Calu3 (cell line): ENCODE measurements around the gene LDLRAP1. TPM values are rescaled to one million over a fixed set of nuclear protein-coding genes. Genes with fewer than 3 reads are reported as not detected.

Source experiments
- BruUV-seq: library from RNA; stranded (reverse); fragments of 400-500 nt; replicated peaks from 2 replicates; lab custom pipeline; 2021; lab: Mats Ljungman, UMichigan
- CTCF ChIA-PET: fragments of 300-600 bp; sonication (Branson Sonifier 250); formaldehyde crosslinking; loops from one replicate; lab custom pipeline; 2022; ENCODE audit warnings: antibody characterized with exemption; lab: Charles Lee
- DNase-seq: peaks from one replicate; pipeline ENCODE4 v3.0.0; 2022
- H3K27ac Mint-ChIP-seq: one replicate; pipeline ENCODE4 v1.8.0; 2022; ENCODE audit warnings: mixed read lengths; ENCODE audit not compliant: unreplicated experiment
- H3K27me3 Mint-ChIP-seq: one replicate; pipeline ENCODE4 v1.8.0; 2022; ENCODE audit warnings: mixed read lengths; ENCODE audit not compliant: unreplicated experiment
- H3K36me3 Mint-ChIP-seq: one replicate; pipeline ENCODE4 v1.8.0; 2022; ENCODE audit warnings: mild to moderate bottlenecking, moderate library complexity, mixed read lengths; ENCODE audit not compliant: insufficient read depth, unreplicated experiment
- H3K4me1 Mint-ChIP-seq: one replicate; pipeline ENCODE4 v1.8.0; 2022; ENCODE audit warnings: mild to moderate bottlenecking, low read depth, mixed read lengths; ENCODE audit not compliant: unreplicated experiment
- H3K4me3 Mint-ChIP-seq: one replicate; pipeline ENCODE4 v1.8.0; 2022; ENCODE audit warnings: mild to moderate bottlenecking, low read depth, moderate library complexity, mixed read lengths; ENCODE audit not compliant: unreplicated experiment
- H3K9me3 Mint-ChIP-seq: one replicate; pipeline ENCODE4 v1.8.0; 2022; ENCODE audit warnings: low read depth, mixed read lengths; ENCODE audit not compliant: unreplicated experiment
- intact Hi-C: fragments of 100-400 bp; cut with micrococcal nuclease; formaldehyde crosslinking; loops from one replicate; pipeline ENCODE4 v1.10.0; 2022; ENCODE audit not compliant: unreplicated experiment
- total RNA-seq: library from RNA; stranded (reverse); gene quantifications from 2 replicates; pipeline ENCODE4 v1.2.3, GENCODE V29; 2022
- TF ChIP-seq, protein P1 (sequence below): fragments of 200-600 bp; IDR thresholded peaks from one replicate; pipeline ENCODE4 v1.8.0; 2022; ENCODE audit warnings: antibody characterized with exemption; ENCODE audit not compliant: unreplicated experiment

LDLRAP1 gene
- total RNA-seq, 1 experiment from 2014 or later, result 8.3 TPM

DNA sequence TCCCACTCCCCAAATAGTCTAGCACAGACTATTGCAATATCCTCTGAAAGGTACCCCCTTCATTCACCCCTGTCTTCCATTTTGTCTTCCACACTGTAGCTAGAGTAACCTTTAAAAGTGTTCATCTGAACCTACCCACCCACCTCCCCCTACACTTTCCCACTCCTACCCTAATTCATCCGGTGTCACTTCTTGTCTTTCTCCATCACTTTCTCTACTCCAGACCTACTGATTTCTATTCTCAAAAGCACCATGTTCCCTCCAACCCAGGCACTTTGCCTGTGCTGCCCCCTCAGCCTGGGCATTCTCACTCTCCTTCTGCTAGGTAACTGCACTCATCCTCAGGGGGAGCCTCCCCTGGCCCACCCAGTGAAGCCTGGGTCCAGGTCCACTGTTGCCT is 68.4 kb downstream of the LDLRAP1 start:
- intact Hi-C loops, result loop anchor here (5.0 kb wide), 1 partner anchor 185 kb away; no protein-coding TSS in a partner anchor
- CTCF ChIA-PET, result no interaction called here
- no peak for DNase-seq
- Mint-ChIP-seq H3K27ac (no peak overlapping the region), H3K9me3 (no peaks in the 10 kb centered on the region), H3K4me1 (no peaks in the 10 kb centered on the region), H3K27me3 (peaks cover 75% of the 10 kb centered on the region), H3K4me3 (no peak overlapping the region), H3K36me3 (no peaks in the 10 kb centered on the region)
- BruUV-seq, result no TSS peak
- TF ChIP-seq, protein P1, sequence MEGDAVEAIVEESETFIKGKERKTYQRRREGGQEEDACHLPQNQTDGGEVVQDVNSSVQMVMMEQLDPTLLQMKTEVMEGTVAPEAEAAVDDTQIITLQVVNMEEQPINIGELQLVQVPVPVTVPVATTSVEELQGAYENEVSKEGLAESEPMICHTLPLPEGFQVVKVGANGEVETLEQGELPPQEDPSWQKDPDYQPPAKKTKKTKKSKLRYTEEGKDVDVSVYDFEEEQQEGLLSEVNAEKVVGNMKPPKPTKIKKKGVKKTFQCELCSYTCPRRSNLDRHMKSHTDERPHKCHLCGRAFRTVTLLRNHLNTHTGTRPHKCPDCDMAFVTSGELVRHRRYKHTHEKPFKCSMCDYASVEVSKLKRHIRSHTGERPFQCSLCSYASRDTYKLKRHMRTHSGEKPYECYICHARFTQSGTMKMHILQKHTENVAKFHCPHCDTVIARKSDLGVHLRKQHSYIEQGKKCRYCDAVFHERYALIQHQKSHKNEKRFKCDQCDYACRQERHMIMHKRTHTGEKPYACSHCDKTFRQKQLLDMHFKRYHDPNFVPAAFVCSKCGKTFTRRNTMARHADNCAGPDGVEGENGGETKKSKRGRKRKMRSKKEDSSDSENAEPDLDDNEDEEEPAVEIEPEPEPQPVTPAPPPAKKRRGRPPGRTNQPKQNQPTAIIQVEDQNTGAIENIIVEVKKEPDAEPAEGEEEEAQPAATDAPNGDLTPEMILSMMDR, result no peak

DNA sequence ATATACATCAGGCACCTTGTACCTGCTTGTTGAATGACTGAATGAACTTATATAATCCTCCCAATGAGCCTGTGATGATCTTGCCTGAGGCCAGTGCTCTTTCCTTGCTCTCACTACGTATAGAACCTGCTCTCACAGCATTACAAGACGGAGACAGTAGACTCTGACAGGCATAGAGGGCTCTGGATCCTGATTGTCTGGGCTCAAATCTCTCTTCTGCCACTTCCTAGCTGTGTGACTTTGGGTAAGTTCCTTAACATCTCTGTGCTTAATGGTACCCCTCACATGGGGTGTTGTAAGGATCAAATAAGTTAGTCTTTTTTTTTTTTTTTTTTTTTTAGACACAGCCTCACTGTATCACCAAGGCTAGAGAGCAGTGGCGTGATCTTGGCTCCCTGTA is 69.0 kb downstream of the LDLRAP1 start:
- no peak for DNase-seq
- BruUV-seq, result no TSS peak
- H3K4me1 Mint-ChIP-seq, result no peaks in the 10 kb centered on the region
- no peaks in the 10 kb centered on the region for H3K9me3 Mint-ChIP-seq
- CTCF ChIA-PET, result interaction anchor here (0.7 kb wide), 1 partner anchor 39 kb away, joined by 6 read pairs; no protein-coding TSS in a partner anchor
- no peaks in the 10 kb centered on the region for H3K36me3 Mint-ChIP-seq
- H3K4me3 Mint-ChIP-seq, result no peak overlapping the region
- H3K27ac Mint-ChIP-seq, result no peak overlapping the region
- TF ChIP-seq, protein P1, result no peak
- intact Hi-C loops, result loop anchor here (5.0 kb wide), 1 partner anchor 185 kb away; no protein-coding TSS in a partner anchor
- H3K27me3 Mint-ChIP-seq, result peaks cover 69% of the 10 kb centered on the region

DNA sequence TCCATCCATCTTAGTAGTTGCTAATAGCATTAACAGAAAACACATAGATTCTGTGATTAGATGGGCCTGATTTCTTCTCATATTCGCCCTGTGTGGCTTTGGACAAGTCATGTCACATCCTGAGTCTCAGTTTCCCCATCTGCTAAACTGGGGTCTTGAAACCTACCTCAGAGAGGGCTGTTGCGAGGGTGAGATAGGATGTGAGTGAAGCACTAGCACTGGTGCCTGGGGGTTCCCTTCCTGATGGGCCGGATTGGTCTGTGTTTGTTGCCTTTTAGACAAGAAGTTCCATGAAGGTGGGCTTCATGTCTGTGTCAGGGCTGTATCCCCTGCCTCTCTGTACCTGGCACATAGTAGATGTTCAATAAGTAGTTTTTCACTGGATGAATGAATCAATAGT is 69.7 kb downstream of the LDLRAP1 start:
- intact Hi-C loops, result loop anchor here (5.0 kb wide), 1 partner anchor 184 kb away; no protein-coding TSS in a partner anchor
- peaks cover under 1% of the 10 kb centered on the region for H3K36me3 Mint-ChIP-seq
- TF ChIP-seq, protein P1, result no peak
- CTCF ChIA-PET, result interaction anchor here (0.6 to 0.7 kb wide), 2 partner anchors 40 to 172 kb away, joined by 3 to 6 read pairs; no protein-coding TSS in a partner anchor
- DNase-seq, result no peak
- H3K4me3 Mint-ChIP-seq, result no peak overlapping the region
- no peaks in the 10 kb centered on the region for H3K4me1 Mint-ChIP-seq
- H3K27me3 Mint-ChIP-seq, result peaks cover 70% of the 10 kb centered on the region
- no peak overlapping the region for H3K27ac Mint-ChIP-seq
- no TSS peak for BruUV-seq
- H3K9me3 Mint-ChIP-seq, result no peaks in the 10 kb centered on the region

- H3K27me3 Mint-ChIP-seq, result peaks cover 83% of the 10 kb centered on the region
- peaks cover 6% of the 10 kb centered on the region for H3K36me3 Mint-ChIP-seq
- no peak overlapping the region for H3K27ac Mint-ChIP-seq
- DNase-seq, result no peak
- no peaks in the 10 kb centered on the region for H3K4me1 Mint-ChIP-seq
- no TSS peak for BruUV-seq
- TF ChIP-seq, protein P1, result no peak
- intact Hi-C loops, result loop anchor here (5.0 kb wide), 1 partner anchor 183 kb away; no protein-coding TSS in a partner anchor
- H3K9me3 Mint-ChIP-seq, result no peaks in the 10 kb centered on the region
- H3K4me3 Mint-ChIP-seq, result no peak overlapping the region
- CTCF ChIA-PET, result no interaction called here
These were observed 71.2 kb downstream of the LDLRAP1 start for GRCh38 chr1:25614501-25615171.
